HG02759 (cell line): ENCODE measurements around the gene ESRRA.

Experiments
- ATAC-seq: cut with Tn5 transposase; IDR thresholded peaks from one replicate; pipeline ENCODE4 v1.9.1; 2021; ENCODE audit warnings: mild to moderate bottlenecking, moderate library complexity; ENCODE audit not compliant: unreplicated experiment

The ESRRA gene

DNA sequence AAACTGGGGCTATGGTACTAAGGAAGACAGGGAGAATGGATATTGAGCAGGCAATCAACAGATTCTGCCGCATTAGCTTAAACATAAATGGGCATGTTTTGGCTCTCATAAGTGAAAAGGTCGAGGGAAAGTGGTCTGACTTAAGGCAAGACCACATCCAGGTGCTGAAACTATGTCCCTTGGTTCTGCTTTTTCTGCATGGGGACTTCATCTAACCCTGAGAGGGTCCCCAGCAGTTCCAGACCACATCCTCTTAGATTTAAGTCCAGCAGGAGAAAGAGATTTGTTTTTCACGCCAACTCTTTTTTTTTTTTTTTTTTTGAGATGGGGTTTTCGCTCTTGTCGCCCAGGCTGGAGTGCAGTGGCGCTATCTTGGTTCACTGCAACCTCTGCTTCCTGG lies 59.1 kb downstream of the ESRRA start:
- no peak for ATAC-seq

DNA sequence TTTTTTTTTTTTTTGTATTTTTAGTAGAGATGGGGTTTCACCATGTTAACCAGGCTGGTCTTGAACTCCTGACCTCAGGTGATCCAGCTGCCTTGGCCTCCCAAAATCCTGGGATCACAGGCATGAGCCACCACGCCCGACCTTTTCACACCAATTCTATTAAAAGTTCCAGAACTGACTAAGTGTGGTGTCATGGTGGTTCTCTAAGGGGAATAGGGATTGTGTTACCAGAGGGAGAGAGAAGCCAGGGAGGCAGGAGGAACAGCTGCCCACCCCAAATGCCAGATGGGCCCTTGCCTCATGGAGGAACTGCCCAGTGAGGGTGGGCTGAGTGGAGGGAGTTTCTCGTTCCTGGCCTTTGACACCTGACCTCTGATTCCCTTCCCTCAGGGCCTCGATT lies 59.6 kb downstream of the ESRRA start:
- ATAC-seq, result no peak
